HEK293T (cell line): ENCODE measurements around the gene ATP5MK.

Source experiments
- CTCF ChIA-PET: fragments of 350-600 bp; formaldehyde crosslinking; extraction: SDS; loops from one replicate; lab custom pipeline; 2021; ENCODE audit warnings: antibody characterized with exemption, inconsistent platforms; lab: Yijun Ruan, JAX
- POLR2A ChIA-PET: fragments of 350-600 bp; formaldehyde crosslinking; extraction: SDS; loops from one replicate; lab custom pipeline; 2020; ENCODE audit warnings: antibody characterized with exemption, inconsistent platforms; lab: Yijun Ruan, JAX
- DNase-seq: peaks from one replicate; pipeline ENCODE4 v3.0.0; 2012; ENCODE audit warnings: mixed read lengths; ENCODE audit errors: extremely low spot score
- ARNT ChIP-seq: fragments of 450-650 bp; IDR thresholded peaks from 2 replicates; pipeline ENCODE4 v1.6.1; 2017; ENCODE audit warnings: mild to moderate bottlenecking
- BHLHE40 ChIP-seq: fragments of 450-650 bp; IDR thresholded peaks from 2 replicates; pipeline ENCODE4 v1.6.1; 2016; ENCODE audit warnings: mild to moderate bottlenecking, moderate library complexity, borderline replicate concordance
- CTBP1 ChIP-seq: fragments of 450-650 bp; IDR thresholded peaks from 2 replicates; pipeline ENCODE4 v1.6.1; 2016; ENCODE audit warnings: borderline replicate concordance
- ELF4 ChIP-seq: fragments of 450-650 bp; IDR thresholded peaks from 2 replicates; pipeline ENCODE4 v1.6.1; 2017; ENCODE audit warnings: antibody characterized with exemption
- FOXA1 ChIP-seq: fragments of 450-650 bp; IDR thresholded peaks from 2 replicates; pipeline ENCODE4 v1.6.1; 2016; ENCODE audit warnings: mild to moderate bottlenecking
- FOXK2 ChIP-seq: fragments of 450-650 bp; IDR thresholded peaks from 2 replicates; pipeline ENCODE4 v1.6.1; 2016; ENCODE audit warnings: mild to moderate bottlenecking
- FOXM1 ChIP-seq: fragments of 450-650 bp; IDR thresholded peaks from 2 replicates; pipeline ENCODE4 v1.6.1; 2017; ENCODE audit warnings: mild to moderate bottlenecking, borderline replicate concordance
- HDGF ChIP-seq: fragments of 450-650 bp; IDR thresholded peaks from 2 replicates; pipeline ENCODE4 v1.6.1; 2017; ENCODE audit warnings: antibody characterized with exemption, borderline replicate concordance
- L3MBTL2 ChIP-seq: fragments of 450-650 bp; conservative IDR thresholded peaks from 2 replicates; pipeline ENCODE4 v1.6.1; 2016; ENCODE audit warnings: mild to moderate bottlenecking
- LEF1 ChIP-seq: fragments of 450-650 bp; IDR thresholded peaks from 2 replicates; pipeline ENCODE4 v1.6.1; 2017; ENCODE audit warnings: mild to moderate bottlenecking, borderline replicate concordance
- NFRKB ChIP-seq: fragments of 450-650 bp; IDR thresholded peaks from 2 replicates; pipeline ENCODE4 v1.6.1; 2016; ENCODE audit warnings: mild to moderate bottlenecking, moderate library complexity
- SP1 ChIP-seq: fragments of 450-650 bp; IDR thresholded peaks from 2 replicates; pipeline ENCODE4 v1.6.1; 2017
- SUZ12 ChIP-seq: fragments of 450-650 bp; IDR thresholded peaks from 2 replicates; pipeline ENCODE4 v1.6.1; 2016; ENCODE audit warnings: mild to moderate bottlenecking
- TARDBP ChIP-seq: fragments of 450-650 bp; IDR thresholded peaks from 2 replicates; pipeline ENCODE4 v1.6.1; 2016
- ZNF384 ChIP-seq: fragments of 450-650 bp; IDR thresholded peaks from 2 replicates; pipeline ENCODE4 v1.6.1; 2016
- TF ChIP-seq, protein P1 (sequence below): fragments of 450-650 bp; IDR thresholded peaks from 2 replicates; pipeline ENCODE4 v1.6.1; 2016

ATP5MK gene

DNA sequence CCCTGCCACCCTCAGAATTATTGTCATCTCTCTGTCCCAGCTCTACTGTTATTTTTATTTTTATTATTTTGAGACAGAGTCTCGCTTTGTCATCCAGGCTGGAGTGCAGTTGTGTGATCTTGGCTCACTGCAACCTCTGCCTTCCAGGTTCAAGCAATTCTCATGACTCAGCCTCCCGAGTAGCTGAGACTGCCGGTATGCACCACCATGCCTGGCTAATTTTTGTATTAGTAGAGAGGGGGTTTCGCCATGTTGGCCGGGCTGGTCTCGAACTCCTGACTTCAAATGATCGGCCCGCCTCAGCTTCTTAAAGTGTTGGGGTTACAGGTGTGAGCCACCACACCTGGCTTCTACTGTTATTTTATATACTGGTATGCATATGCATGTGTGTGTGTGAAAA lies 44.9 kb upstream of the ATP5MK start:
- TF ChIP-seq CTBP1 (no peak), SP1 (no peak), TARDBP (no peak), HDGF (no peak), ELF4 (no peak), L3MBTL2 (no peak), NFRKB (no peak), FOXK2 (no peak), SUZ12 (no peak), FOXM1 (no peak)
- TF ChIP-seq, protein P1, sequence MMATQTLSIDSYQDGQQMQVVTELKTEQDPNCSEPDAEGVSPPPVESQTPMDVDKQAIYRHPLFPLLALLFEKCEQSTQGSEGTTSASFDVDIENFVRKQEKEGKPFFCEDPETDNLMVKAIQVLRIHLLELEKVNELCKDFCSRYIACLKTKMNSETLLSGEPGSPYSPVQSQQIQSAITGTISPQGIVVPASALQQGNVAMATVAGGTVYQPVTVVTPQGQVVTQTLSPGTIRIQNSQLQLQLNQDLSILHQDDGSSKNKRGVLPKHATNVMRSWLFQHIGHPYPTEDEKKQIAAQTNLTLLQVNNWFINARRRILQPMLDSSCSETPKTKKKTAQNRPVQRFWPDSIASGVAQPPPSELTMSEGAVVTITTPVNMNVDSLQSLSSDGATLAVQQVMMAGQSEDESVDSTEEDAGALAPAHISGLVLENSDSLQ, result no peak
- ChIA-PET CTCF (interaction anchor here (0.5 kb wide), 1 partner anchor 16 kb away, joined by 3 read pairs; no protein-coding TSS in a partner anchor), POLR2A (no interaction called here)
- no peak for DNase-seq

DNA sequence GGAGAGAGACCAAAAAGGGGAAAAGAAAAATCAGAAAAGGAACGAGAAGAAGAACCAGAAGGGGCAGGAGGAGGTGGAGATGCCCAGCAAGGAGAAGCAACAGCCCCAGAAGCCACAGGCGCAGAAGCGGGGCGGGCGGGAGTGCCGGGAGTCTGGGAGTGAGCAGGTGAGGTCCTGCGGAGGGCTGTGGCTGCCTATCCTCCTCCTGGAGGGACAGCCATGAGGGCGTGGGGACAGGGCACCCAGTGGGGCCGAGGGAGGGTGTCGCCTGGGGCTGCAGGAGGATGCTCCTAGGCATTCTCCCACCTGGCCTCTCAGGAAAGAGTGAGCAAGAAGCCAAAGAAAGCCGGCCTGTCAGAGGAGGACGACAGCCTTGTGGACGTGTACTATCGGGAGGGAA lies 44.1 kb upstream of the ATP5MK start:
- POLR2A ChIA-PET, result no interaction called here
- TF ChIP-seq HDGF (no peak), SUZ12 (no peak), ELF4 (no peak), L3MBTL2 (no peak), LEF1 (no peak), ARNT (no peak), FOXA1 (no peak)
- TF ChIP-seq, protein P1, result no peak

DNA sequence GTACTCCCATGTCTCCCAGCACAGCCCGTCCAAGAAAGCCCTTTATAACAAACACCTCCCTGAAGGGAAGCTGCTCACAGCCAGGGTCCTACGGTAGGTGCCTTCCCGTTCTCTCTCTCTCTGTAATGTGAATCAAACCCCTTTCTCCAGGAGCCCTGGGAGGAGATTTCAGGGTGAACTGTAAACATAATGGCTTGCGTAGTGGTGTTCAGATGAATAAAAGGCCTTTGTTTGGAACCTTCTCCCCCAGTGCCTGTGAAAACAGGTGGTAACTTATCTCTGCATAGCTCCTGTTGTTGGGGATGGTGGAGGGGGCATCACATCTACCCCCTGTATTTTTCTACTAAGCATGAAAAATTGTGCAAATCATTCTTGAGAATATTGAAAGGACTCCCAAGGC lies 43.5 kb upstream of the ATP5MK start:
- POLR2A ChIA-PET, result no interaction called here
- no peak for DNase-seq
- CTCF ChIA-PET, result no interaction called here
- TF ChIP-seq CTBP1 (no peak), ARNT (no peak), FOXM1 (no peak), FOXA1 (no peak), TARDBP (no peak)
- TF ChIP-seq, protein P1, result no peak

More for the DNA sequence above, 44.1 kb upstream of the ATP5MK start:
- CTCF ChIA-PET, result no interaction called here
- no peak for DNase-seq

DNA sequence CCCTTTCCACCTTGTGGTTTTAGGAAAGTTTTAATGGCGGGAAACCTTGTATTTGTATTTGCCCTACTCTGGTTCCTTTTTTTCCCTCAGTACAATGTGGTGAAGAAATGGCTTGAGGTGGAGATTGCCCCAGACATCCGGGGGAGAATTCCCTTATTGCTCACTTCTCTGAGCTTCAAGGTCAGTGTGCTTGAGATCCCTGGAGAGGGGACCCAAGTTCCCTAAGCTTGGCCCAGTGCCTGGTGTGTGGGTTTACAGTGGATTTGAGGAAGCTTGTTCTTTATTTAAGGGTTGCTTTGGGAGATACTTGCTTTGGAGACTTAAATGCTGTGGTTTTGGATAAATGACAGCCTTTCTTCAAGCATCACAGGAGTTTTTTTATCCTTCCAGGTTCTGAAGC lies 37.6 kb upstream of the ATP5MK start:
- CTCF ChIA-PET, result no interaction called here
- POLR2A ChIA-PET, result no interaction called here
- TF ChIP-seq, protein P1, result no peak
- TF ChIP-seq SP1 (no peak), HDGF (no peak), NFRKB (no peak), BHLHE40 (no peak), FOXA1 (no peak), ARNT (no peak), ZNF384 (no peak)
- DNase-seq, result no peak

DNA sequence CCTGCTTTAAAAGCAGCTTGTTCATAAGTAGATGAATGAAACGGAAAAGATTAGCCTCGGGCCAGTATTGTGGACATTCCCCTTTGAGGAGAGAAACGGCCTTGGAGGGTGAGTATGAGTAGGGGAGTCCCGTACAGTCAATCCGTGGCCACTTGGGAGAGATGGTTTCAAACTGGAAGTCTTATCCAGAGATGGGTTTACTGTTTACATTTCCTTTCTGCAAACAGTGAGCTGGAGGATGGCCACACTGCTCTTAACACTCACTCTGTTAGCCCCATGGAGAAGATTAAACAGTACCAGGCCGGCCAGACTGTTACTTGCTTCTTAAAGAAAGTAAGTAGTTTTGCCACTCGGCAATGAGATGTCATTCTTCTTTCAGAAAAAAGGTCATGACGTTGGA lies 35.6 kb upstream of the ATP5MK start:
- TF ChIP-seq ELF4 (no peak), HDGF (no peak), CTBP1 (no peak), FOXM1 (no peak), LEF1 (no peak), ARNT (no peak), BHLHE40 (no peak), SUZ12 (no peak), NFRKB (no peak)
- no peak for DNase-seq
- ChIA-PET POLR2A (no interaction called here), CTCF (no interaction called here)

DNA sequence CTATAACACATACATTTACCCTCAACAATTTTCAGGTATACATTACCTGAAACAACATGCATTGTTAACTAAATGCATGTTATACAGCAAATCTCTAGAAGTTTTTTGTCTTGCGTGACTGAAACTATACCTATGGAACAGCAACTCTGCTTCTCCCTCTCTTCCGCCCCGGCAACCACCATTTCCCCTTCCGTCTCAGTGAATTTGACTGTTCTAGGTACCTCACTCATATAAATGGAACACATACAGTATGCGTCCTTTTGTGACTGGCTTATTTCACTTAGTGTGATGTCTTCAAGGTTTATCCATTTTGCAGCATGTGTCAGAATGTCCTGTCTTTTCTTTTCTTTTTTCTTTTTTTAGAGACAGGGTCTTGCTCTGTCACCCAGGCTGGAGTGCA lies 33.4 kb upstream of the ATP5MK start:
- CTCF ChIA-PET, result interaction anchor here (0.6 kb wide), 1 partner anchor 177 kb away, joined by 3 read pairs; no protein-coding TSS in a partner anchor
- POLR2A ChIA-PET, result no interaction called here
- TF ChIP-seq FOXK2, result no peak
- TF ChIP-seq BHLHE40, result no peak
- TF ChIP-seq LEF1, result no peak
- no peak for TF ChIP-seq ARNT
- no peak for TF ChIP-seq ZNF384
- no peak for TF ChIP-seq HDGF
- TF ChIP-seq FOXM1, result no peak
- no peak for TF ChIP-seq TARDBP
- no peak for TF ChIP-seq CTBP1
- no peak for TF ChIP-seq L3MBTL2
- TF ChIP-seq, protein P1, result no peak
- DNase-seq, result no peak
